Fibroblast of lung (primary cell): ENCODE data around the gene CCM2L. TPM values are rescaled to one million over a fixed set of nuclear protein-coding genes. Genes with fewer than 3 reads are reported as not detected.

Experiments used
- DNase-seq, 2 donors: peaks; one replicate each; pipeline versions ENCODE4 v3.0.0 to v3.0.0-alpha.2; 2010; ENCODE audit warnings: low read depth in 2 of 2
- H2AFZ ChIP-seq: 2 replicates; pipeline ENCODE4 v1.5.1; 2012; ENCODE audit warnings: low read length, control low read depth, inconsistent platforms
- H3K27ac ChIP-seq: 2 replicates; pipeline ENCODE4 v1.5.1; 2011; ENCODE audit warnings: low read length, control low read depth; ENCODE audit not compliant: insufficient read depth
- H3K27me3 ChIP-seq: 2 replicates; pipeline ENCODE4 v1.5.1; 2011; ENCODE audit warnings: mild to moderate bottlenecking, low read length; ENCODE audit not compliant: control insufficient read depth, insufficient read depth
- H3K36me3 ChIP-seq: 2 replicates; pipeline ENCODE4 v1.5.1; 2011; ENCODE audit warnings: low read length; ENCODE audit not compliant: control insufficient read depth, insufficient read depth
- H3K4me1 ChIP-seq: 2 replicates; pipeline ENCODE4 v1.5.1; 2011; ENCODE audit warnings: low read length; ENCODE audit not compliant: control insufficient read depth, insufficient read depth; ENCODE audit errors: extremely low read depth
- H3K4me2 ChIP-seq: 2 replicates; pipeline ENCODE4 v1.5.1; 2011; ENCODE audit warnings: low read length, control low read depth; ENCODE audit not compliant: insufficient read depth; ENCODE audit errors: extremely low read depth
- H3K4me3 ChIP-seq, 4 experiments: fragments of 200-600 bp in 1 of 4; sonication (generic) in 1 of 4; replicated peaks in 1 of 4; 2 replicates each; pipeline ENCODE4 v1.5.1; 2011 to 2016; ENCODE audit warnings: low read length in 4 of 4, low read depth in 3 of 4, mild to moderate bottlenecking in 3 of 4, control low read depth in 2 of 4, inconsistent platforms in 1 of 4, mixed read lengths in 1 of 4; ENCODE audit not compliant: insufficient read depth in 1 of 4; ENCODE audit errors: control extremely low read depth in 1 of 4
- H3K79me2 ChIP-seq: 2 replicates; pipeline ENCODE4 v1.5.1; 2012; ENCODE audit warnings: mild to moderate bottlenecking, low read length, inconsistent platforms; ENCODE audit not compliant: control insufficient read depth, insufficient read depth
- H3K9ac ChIP-seq: 2 replicates; pipeline ENCODE4 v1.5.1; 2011; ENCODE audit warnings: mild to moderate bottlenecking, low read length, control low read depth; ENCODE audit not compliant: insufficient read depth
- H3K9me3 ChIP-seq: 2 replicates; pipeline ENCODE4 v1.5.1; 2012; ENCODE audit warnings: low read depth, low read length; ENCODE audit not compliant: control insufficient read depth, insufficient read depth
- H4K20me1 ChIP-seq: 2 replicates; pipeline ENCODE4 v1.5.1; 2011; ENCODE audit warnings: low read length; ENCODE audit not compliant: control insufficient read depth, insufficient read depth; ENCODE audit errors: extremely low read depth
- CTCF ChIP-seq, 2 donors: IDR thresholded peaks in 1 of 2; conservative IDR thresholded peaks in 1 of 2; 1 replicate in 1 of 2; 2 replicates in 1 of 2; pipeline ENCODE4 v1.5.1; 2011 to 2012; ENCODE audit warnings: low read length in 2 of 2, control low read depth in 1 of 2, inconsistent platforms in 1 of 2, low read depth in 1 of 2, mild to moderate bottlenecking in 1 of 2
- EZH2 ChIP-seq: IDR thresholded peaks from 2 replicates; pipeline ENCODE4 v1.5.1; 2012; ENCODE audit warnings: low read length, control low read depth, mild to moderate bottlenecking; ENCODE audit errors: missing control alignments
- polyA minus RNA-seq: library from RNA; depleted of rRNA, polyadenylated mRNA; stranded (reverse); fragments of >200 nt; gene quantifications from 2 replicates; pipeline ENCODE4 v1.2.3, GENCODE V29; 2011; ENCODE audit warnings: low replicate concordance
- polyA plus RNA-seq, 2 donors: library from polyadenylated mRNA; depleted of rRNA in 1 of 2; stranded (reverse) in 1 of 2; unstranded in 1 of 2; fragments of >200 nt; gene quantifications; 2 replicates each; pipeline ENCODE4 v1.2.1, GENCODE V29; 2011 to 2012; ENCODE audit warnings: missing spikeins in 1 of 2
- total RNA-seq: library from RNA; depleted of rRNA; stranded (reverse); fragments of >200 nt; gene quantifications from 2 replicates; pipeline ENCODE4 v1.2.1, GENCODE V29; 2014

Gene CCM2L
- total RNA-seq: not detected in 2 replicates
- not detected in 2 replicates for polyA plus RNA-seq
- polyA plus RNA-seq (2012): not detected in 2 replicates
- polyA minus RNA-seq: not detected in 2 replicates

GRCh38 chr20:32010101-32010500, at the start of gene CCM2L:
Gene CCM2L (plus strand): TSS chr20:32010438. CDS start chr20:32010455, 17 bp downstream.
- Histone ChIP-seq H3K4me2 (no peak within 1 kb of the TSS), H3K79me2 (no peaks in the 10 kb centered on the region), H3K36me3 (no peaks in the 10 kb centered on the region), H3K4me1 (no peaks in the 10 kb centered on the region), H2AFZ (no peak within 1 kb of the TSS), H4K20me1 (no peaks in the 10 kb centered on the region), H3K27ac (no peak within 1 kb of the TSS), H3K9me3 (no peaks in the 10 kb centered on the region), H3K9ac (no peak within 1 kb of the TSS), H3K27me3 (peaks cover 10% of the 10 kb centered on the region), H3K4me3 (no peak within 1 kb of the TSS)
- no peak for DNase-seq
- no peak for TF ChIP-seq EZH2
- no peak for TF ChIP-seq CTCF (conservative IDR thresholded peaks at IDR 0.05 in 1 of 2, IDR thresholded peaks at IDR 0.05 in 1 of 2; ENCODE audit: low read depth in 1 of 2, low read length in 2 of 2)

- Histone ChIP-seq H4K20me1 (peaks cover 4% of the 10 kb centered on the region), H3K36me3 (no peaks in the 10 kb centered on the region), H3K9me3 (no peaks in the 10 kb centered on the region), H2AFZ (no peak overlapping the region), H3K79me2 (no peaks in the 10 kb centered on the region), H3K9ac (no peak overlapping the region), H3K27ac (no peak overlapping the region), H3K4me3 (no peak overlapping the region), H3K4me2 (no peak overlapping the region), H3K27me3 (peaks cover 6% of the 10 kb centered on the region), H3K4me1 (no peaks in the 10 kb centered on the region)
- no peak for DNase-seq
- no peak for TF ChIP-seq CTCF (conservative IDR thresholded peaks at IDR 0.05 in 1 of 2, IDR thresholded peaks at IDR 0.05 in 1 of 2; ENCODE audit: low read depth in 1 of 2, low read length in 2 of 2)
Measured at GRCh38 chr20:31962761-31963160, 47.5 kb upstream of the CCM2L start.

DNA sequence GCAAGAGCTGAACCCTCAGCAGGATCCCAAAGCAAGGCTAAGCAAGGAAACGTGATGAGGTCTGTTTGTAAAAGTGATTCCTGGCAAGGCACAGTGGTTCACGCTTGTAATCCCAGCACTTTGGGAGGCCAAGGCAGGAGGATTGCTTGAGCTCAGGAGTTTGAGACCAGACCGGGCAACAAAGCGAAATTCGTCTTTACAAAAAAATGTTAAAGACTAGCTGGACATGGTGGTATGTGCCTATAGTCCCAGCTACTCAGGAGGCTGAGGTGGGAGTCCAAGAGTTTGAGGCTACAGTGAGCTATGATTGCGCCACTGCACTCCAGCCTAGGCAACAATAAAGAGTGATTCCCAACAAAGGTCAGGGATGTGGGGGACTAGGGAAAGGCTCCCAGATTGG, 46.3 kb upstream of the CCM2L start:
- Histone ChIP-seq H3K4me2 (no peak overlapping the region), H2AFZ (no peak overlapping the region), H3K27me3 (peaks cover 6% of the 10 kb centered on the region), H3K9ac (no peak overlapping the region), H3K79me2 (no peaks in the 10 kb centered on the region), H3K9me3 (no peaks in the 10 kb centered on the region), H4K20me1 (peaks cover 4% of the 10 kb centered on the region), H3K4me3 (no peak overlapping the region), H3K4me1 (no peaks in the 10 kb centered on the region), H3K27ac (no peak overlapping the region), H3K36me3 (no peaks in the 10 kb centered on the region)
- DNase-seq: no peak
- no peak for TF ChIP-seq CTCF (conservative IDR thresholded peaks at IDR 0.05 in 1 of 2, IDR thresholded peaks at IDR 0.05 in 1 of 2; ENCODE audit: low read depth in 1 of 2, low read length in 2 of 2)
- no peak for TF ChIP-seq EZH2
